Peyer's patch (tissue), 4 donors: ENCODE measurements around the gene ACCS.

Experiments
- POLR2A ChIP-seq, 2 donors: fragments of 450-650 bp; IDR thresholded peaks; one replicate each; pipeline ENCODE4 v1.5.1; 2017; ENCODE audit warnings: antibody characterized with exemption in 2 of 2, mild to moderate bottlenecking in 2 of 2, moderate library complexity in 2 of 2
- TF ChIP-seq, protein P1 (sequence below), 6 experiments: fragments of 450-650 bp in 4 of 6; fragments of 200-600 bp in 2 of 6; sonication (generic) in 1 of 6; IDR thresholded peaks; one replicate each; pipeline ENCODE4 v1.5.1; 2017 to 2019; ENCODE audit warnings: antibody characterized with exemption in 6 of 6, mild to moderate bottlenecking in 3 of 6, moderate library complexity in 1 of 6

DNA sequence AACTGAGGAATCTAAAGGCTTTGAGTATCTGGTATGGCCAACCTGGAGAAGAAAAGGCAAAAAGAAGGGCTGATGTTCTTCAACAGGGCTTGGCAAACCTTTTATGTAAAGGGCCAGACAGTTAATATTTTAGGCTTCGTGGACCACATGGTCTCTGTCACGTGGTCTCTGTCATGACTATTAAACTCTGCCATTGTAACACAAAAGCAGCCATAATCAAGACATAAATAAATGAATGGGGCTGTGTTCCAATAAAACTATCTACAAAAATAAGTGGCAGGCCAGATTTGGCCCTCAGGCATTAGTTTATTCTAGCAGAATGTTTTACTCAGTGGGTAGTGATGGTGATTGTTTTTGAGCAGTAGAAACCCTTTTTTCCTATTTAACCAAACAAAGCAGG, 18.8 kb upstream of the ACCS start:
- TF ChIP-seq, protein P1, sequence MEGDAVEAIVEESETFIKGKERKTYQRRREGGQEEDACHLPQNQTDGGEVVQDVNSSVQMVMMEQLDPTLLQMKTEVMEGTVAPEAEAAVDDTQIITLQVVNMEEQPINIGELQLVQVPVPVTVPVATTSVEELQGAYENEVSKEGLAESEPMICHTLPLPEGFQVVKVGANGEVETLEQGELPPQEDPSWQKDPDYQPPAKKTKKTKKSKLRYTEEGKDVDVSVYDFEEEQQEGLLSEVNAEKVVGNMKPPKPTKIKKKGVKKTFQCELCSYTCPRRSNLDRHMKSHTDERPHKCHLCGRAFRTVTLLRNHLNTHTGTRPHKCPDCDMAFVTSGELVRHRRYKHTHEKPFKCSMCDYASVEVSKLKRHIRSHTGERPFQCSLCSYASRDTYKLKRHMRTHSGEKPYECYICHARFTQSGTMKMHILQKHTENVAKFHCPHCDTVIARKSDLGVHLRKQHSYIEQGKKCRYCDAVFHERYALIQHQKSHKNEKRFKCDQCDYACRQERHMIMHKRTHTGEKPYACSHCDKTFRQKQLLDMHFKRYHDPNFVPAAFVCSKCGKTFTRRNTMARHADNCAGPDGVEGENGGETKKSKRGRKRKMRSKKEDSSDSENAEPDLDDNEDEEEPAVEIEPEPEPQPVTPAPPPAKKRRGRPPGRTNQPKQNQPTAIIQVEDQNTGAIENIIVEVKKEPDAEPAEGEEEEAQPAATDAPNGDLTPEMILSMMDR (IDR thresholded peaks at IDR 0.05): no peak
- no peak for TF ChIP-seq POLR2A (IDR thresholded peaks at IDR 0.05)
